GM19395 (cell line): Measurements from ENCODE around the gene SWT1.
"Not testable (repeated sequence)": the region's sequence is repeated elsewhere in the genome, so short reads cannot be mapped to it uniquely, and the experiment has no call there.

Experiments
- ATAC-seq: cut with Tn5 transposase; IDR thresholded peaks from one replicate; pipeline ENCODE4 v1.9.1; 2021; ENCODE audit warnings: mild to moderate bottlenecking, moderate library complexity; ENCODE audit not compliant: unreplicated experiment

The SWT1 gene

GRCh38 chr1:185317034-185317885 is 160.3 kb downstream of the SWT1 start, which contains the start of gene IVNS1ABP:
Gene IVNS1ABP, minus strand, starts transcription at chr1:185317243. Its CDS starts 7,750 bp downstream, at chr1:185309493.
- peak; percentile 74 for ATAC-seq

- peak; percentile 46 for ATAC-seq
Observed at GRCh38 chr1:185317886-185318310, 160.9 kb downstream of the SWT1 start.

GRCh38 chr1:185318431-185319138 is 161.6 kb downstream of the SWT1 start:
- no peak for ATAC-seq

GRCh38 chr1:185319139-185319475 is 162.1 kb downstream of the SWT1 start:
- ATAC-seq, result no peak

GRCh38 chr1:185321104-185321503 is 164.1 kb downstream of the SWT1 start:
- not testable (repeated sequence) for ATAC-seq

GRCh38 chr1:185321653-185322221 is 164.8 kb downstream of the SWT1 start:
- ATAC-seq, result not testable (repeated sequence)

- ATAC-seq, result no peak
Observed at GRCh38 chr1:185322636-185323035, 165.7 kb downstream of the SWT1 start.

- no peak for ATAC-seq
Observed at GRCh38 chr1:185324118-185324517, 167.2 kb downstream of the SWT1 start.

GRCh38 chr1:185325413-185325812 is 168.4 kb downstream of the SWT1 start:
- no peak for ATAC-seq

GRCh38 chr1:185328255-185328654 is 171.3 kb downstream of the SWT1 start:
- ATAC-seq, result no peak

- ATAC-seq, result no peak
Observed at GRCh38 chr1:185334182-185334581, 177.2 kb downstream of the SWT1 start.

GRCh38 chr1:185337246-185337645 is 180.3 kb downstream of the SWT1 start:
- ATAC-seq, result no peak

- peak; percentile 98 for ATAC-seq
Observed at GRCh38 chr1:185338719-185339622, 182.0 kb downstream of the SWT1 start.

GRCh38 chr1:185341196-185341781 is 184.3 kb downstream of the SWT1 start:
- no peak for ATAC-seq
